Mesenchymal stem cell (in vitro differentiated cells and primary cell): ENCODE measurements around the gene GIGYF2.

Experiments
- DNase-seq: peaks from one replicate; pipeline ENCODE4 v3.0.0-alpha.2; 2013
- H2AFZ ChIP-seq: one replicate; pipeline ENCODE4 v1.6.1; 2013; ENCODE audit warnings: low read depth, mild to moderate bottlenecking, control low read depth, inconsistent platforms, low read length, moderate library complexity
- H2AK5ac ChIP-seq: 2 replicates; pipeline ENCODE4 v1.6.1; 2013; ENCODE audit warnings: low read length, moderate library complexity, mild to moderate bottlenecking, inconsistent platforms; ENCODE audit not compliant: severe bottlenecking
- H2BK120ac ChIP-seq: one replicate; pipeline ENCODE4 v1.6.1; 2013; ENCODE audit warnings: low read depth, mild to moderate bottlenecking, inconsistent platforms, low read length, moderate library complexity
- H2BK12ac ChIP-seq, 2 experiments: one replicate each; pipeline ENCODE4 v1.6.1; 2013; ENCODE audit warnings: inconsistent platforms in 2 of 2, low read length in 2 of 2, mild to moderate bottlenecking in 2 of 2, moderate library complexity in 2 of 2, control low read depth in 1 of 2
- H2BK15ac ChIP-seq: one replicate; pipeline ENCODE4 v1.6.1; 2013; ENCODE audit warnings: mild to moderate bottlenecking, low read depth, inconsistent platforms; ENCODE audit not compliant: poor library complexity, severe bottlenecking
- H2BK5ac ChIP-seq: 2 replicates; pipeline ENCODE4 v1.6.1; 2013; ENCODE audit warnings: low read depth, mild to moderate bottlenecking, low read length, control low read depth, inconsistent platforms; ENCODE audit not compliant: poor library complexity, severe bottlenecking
- H3K14ac ChIP-seq, 2 experiments: one replicate each; pipeline ENCODE4 v1.6.1; 2013; ENCODE audit warnings: inconsistent platforms in 2 of 2, low read length in 2 of 2, control low read depth in 1 of 2, mild to moderate bottlenecking in 1 of 2, moderate library complexity in 1 of 2
- H3K18ac ChIP-seq, 2 experiments: one replicate each; pipeline ENCODE4 v1.6.1; 2013; ENCODE audit warnings: inconsistent platforms in 2 of 2, low read length in 2 of 2, control low read depth in 1 of 2, low read depth in 1 of 2, mild to moderate bottlenecking in 1 of 2
- H3K23ac ChIP-seq, 2 experiments: one replicate each; pipeline ENCODE4 v1.6.1; 2013; ENCODE audit warnings: inconsistent platforms in 2 of 2, low read length in 2 of 2, mild to moderate bottlenecking in 2 of 2, moderate library complexity in 2 of 2, control low read depth in 1 of 2
- H3K27ac ChIP-seq: 2 replicates; pipeline ENCODE4 v1.5.1; 2013; ENCODE audit warnings: mild to moderate bottlenecking, moderate library complexity, low read length, control low read depth, inconsistent platforms; ENCODE audit not compliant: poor library complexity, severe bottlenecking
- H3K27me3 ChIP-seq, 2 experiments: 2 replicates each; pipeline versions ENCODE4 v1.6.1 to v1.7.0; 2013; ENCODE audit warnings: low read length in 2 of 2, mild to moderate bottlenecking in 2 of 2, moderate library complexity in 2 of 2, control low read depth in 1 of 2, inconsistent platforms in 1 of 2; ENCODE audit not compliant: control insufficient read depth in 1 of 2, insufficient read depth in 1 of 2
- H3K36me3 ChIP-seq, 2 experiments: 2 replicates each; pipeline versions ENCODE4 v1.6.1 to v1.7.0; 2013; ENCODE audit warnings: low read length in 2 of 2, control low read depth in 1 of 2, inconsistent platforms in 1 of 2, low read depth in 1 of 2, mild to moderate bottlenecking in 1 of 2; ENCODE audit not compliant: insufficient read depth in 2 of 2, control insufficient read depth in 1 of 2
- H3K4ac ChIP-seq, 2 experiments: one replicate each; pipeline ENCODE4 v1.6.1; 2013; ENCODE audit warnings: inconsistent platforms in 2 of 2, low read length in 2 of 2, mild to moderate bottlenecking in 2 of 2, moderate library complexity in 2 of 2, control low read depth in 1 of 2, low read depth in 1 of 2
- H3K4me1 ChIP-seq: 2 replicates; pipeline ENCODE4 v1.6.1; 2013; ENCODE audit warnings: low read depth, low read length, control low read depth; ENCODE audit not compliant: control insufficient read depth, insufficient read depth
- H3K4me2 ChIP-seq: 2 replicates; pipeline ENCODE4 v1.6.1; 2013; ENCODE audit warnings: low read length, mild to moderate bottlenecking, inconsistent platforms; ENCODE audit not compliant: poor library complexity, severe bottlenecking
- H3K4me3 ChIP-seq, 2 experiments: 2 replicates each; pipeline versions ENCODE4 v1.5.1 to v1.7.0; 2013; ENCODE audit warnings: low read length in 2 of 2, mild to moderate bottlenecking in 2 of 2, control low read depth in 1 of 2, low read depth in 1 of 2; ENCODE audit not compliant: insufficient read depth in 1 of 2
- H3K79me1 ChIP-seq: replicated peaks from 2 replicates; pipeline ENCODE4 v1.6.1; 2013; ENCODE audit warnings: mild to moderate bottlenecking, control low read depth, low read length, inconsistent platforms; ENCODE audit not compliant: poor library complexity, severe bottlenecking
- H3K9ac ChIP-seq: 2 replicates; pipeline ENCODE4 v1.7.0; 2013; ENCODE audit warnings: mild to moderate bottlenecking, low read length, moderate library complexity
- H3K9me3 ChIP-seq: 2 replicates; pipeline ENCODE4 v1.7.0; 2013; ENCODE audit warnings: mild to moderate bottlenecking, low read length; ENCODE audit not compliant: control insufficient read depth
- H4K8ac ChIP-seq: one replicate; pipeline ENCODE4 v1.6.1; 2013; ENCODE audit warnings: inconsistent platforms, mild to moderate bottlenecking, low read length, moderate library complexity
- H4K91ac ChIP-seq: one replicate; pipeline ENCODE4 v1.6.1; 2013; ENCODE audit warnings: mild to moderate bottlenecking, low read length, inconsistent platforms
- WGBS: methylation state at CpG from one replicate; pipeline ENCODE4 v1.1.7; 2013; ENCODE audit warnings: mixed read lengths; 5-methylcytosine and 5-hydroxymethylcytosine counted together

The GIGYF2 gene

GRCh38 chr2:232869138-232870017 is 172.2 kb downstream of the GIGYF2 start:
- Histone ChIP-seq H2BK12ac (no peak overlapping the region), H3K79me1 (no peaks in the 10 kb centered on the region), H3K14ac (no peak overlapping the region), H2AK5ac (no peak overlapping the region), H4K8ac (no peak overlapping the region), H3K4me1 (peaks cover 2% of the 10 kb centered on the region), H3K4me2 (no peak overlapping the region), H2BK15ac (no peak overlapping the region), H3K27ac (no peak overlapping the region), H2BK120ac (no peak overlapping the region), H3K4ac (no peak overlapping the region), H3K9me3 (no peaks in the 10 kb centered on the region), H3K27me3 (peaks cover 0 to 5% of the 10 kb centered on the region in 2 experiments), H3K23ac (no peak overlapping the region), H4K91ac (no peak overlapping the region), H3K36me3 (peaks cover 4 to 32% of the 10 kb centered on the region in 2 experiments), H3K9ac (no peak overlapping the region), H2AFZ (no peak overlapping the region), H3K4me3 (no peak overlapping the region), H2BK5ac (no peak overlapping the region), H3K18ac (no peak overlapping the region)
- no peak for DNase-seq
- WGBS = 76% methylated on average over 15 of the region's 15 CpGs

GRCh38 chr2:232870018-232870765 is 173.1 kb downstream of the GIGYF2 start, which contains the start of gene SNORC:
Gene SNORC (plus strand): TSS chr2:232870264. CDS start chr2:232870342, 78 bp downstream.
- H2BK12ac ChIP-seq = no peak within 1 kb of the TSS
- WGBS = 96% methylated on average over 17 of the region's 21 CpGs

GRCh38 chr2:232870766-232871371 is 173.7 kb downstream of the GIGYF2 start:
- Histone ChIP-seq H3K4me2 (no peak overlapping the region), H2BK120ac (no peak overlapping the region), H3K23ac (no peak overlapping the region), H3K9me3 (no peaks in the 10 kb centered on the region), H2AK5ac (no peak overlapping the region), H2BK12ac (no peak overlapping the region), H3K14ac (no peak overlapping the region), H3K36me3 (peaks cover 0 to 36% of the 10 kb centered on the region in 2 experiments), H3K9ac (no peak overlapping the region), H3K18ac (no peak overlapping the region), H3K4me3 (no peak overlapping the region), H2AFZ (no peak overlapping the region), H3K27me3 (peaks cover 6 to 20% of the 10 kb centered on the region in 2 experiments), H4K91ac (no peak overlapping the region), H2BK5ac (no peak overlapping the region), H3K27ac (no peak overlapping the region), H3K4me1 (peaks cover 6% of the 10 kb centered on the region), H4K8ac (no peak overlapping the region), H2BK15ac (no peak overlapping the region), H3K79me1 (no peaks in the 10 kb centered on the region), H3K4ac (no peak overlapping the region)
- 89% methylated on average over 17 of the region's 17 CpGs for WGBS
- no peak for DNase-seq

More at GRCh38 chr2:232870018-232870765, 173.1 kb downstream of the GIGYF2 start, which contains the start of gene SNORC:
- Histone ChIP-seq H3K23ac (no peak within 1 kb of the TSS), H3K4me3 (no peak within 1 kb of the TSS), H3K9me3 (no peaks in the 10 kb centered on the region), H2AK5ac (no peak within 1 kb of the TSS), H3K4me2 (no peak within 1 kb of the TSS), H3K9ac (no peak within 1 kb of the TSS), H3K36me3 (peaks cover 0 to 36% of the 10 kb centered on the region in 2 experiments), H4K91ac (no peak within 1 kb of the TSS), H3K4me1 (peaks cover 2% of the 10 kb centered on the region), H4K8ac (no peak within 1 kb of the TSS), H2AFZ (no peak within 1 kb of the TSS), H2BK5ac (no peak within 1 kb of the TSS), H3K27me3 (peaks cover 0 to 13% of the 10 kb centered on the region in 2 experiments), H3K27ac (no peak within 1 kb of the TSS), H3K14ac (no peak within 1 kb of the TSS), H3K18ac (no peak within 1 kb of the TSS), H3K79me1 (no peaks in the 10 kb centered on the region), H3K4ac (no peak within 1 kb of the TSS), H2BK120ac (no peak within 1 kb of the TSS), H2BK15ac (no peak within 1 kb of the TSS)
- no peak for DNase-seq
